GM12878 (cell line): Measurements from ENCODE around the gene MOK. TPM values are rescaled to one million over a fixed set of nuclear protein-coding genes. Genes with fewer than 3 reads are reported as not detected.

Source experiments
- ATAC-seq: fragments of 200-7000 bp; cut with Tn5 transposase; 3 replicates; pipeline ENCODE4 v1.9.1; 2020; ENCODE audit warnings: mild to moderate bottlenecking, moderate library complexity
- BruUV-seq: library from RNA; stranded (reverse); fragments of 400-500 nt; replicated peaks from 2 replicates; lab custom pipeline; 2021; lab: Mats Ljungman, UMichigan
- CTCF ChIA-PET: fragments of 300-600 bp; sonication (Branson Sonifier 250); formaldehyde crosslinking; extraction: SDS; loops from one replicate; lab custom pipeline; 2021; ENCODE audit warnings: inconsistent platforms; lab: Yijun Ruan, JAX
- POLR2A ChIA-PET: fragments of 350-600 bp; formaldehyde crosslinking; extraction: SDS; loops from one replicate; lab custom pipeline; 2021; ENCODE audit warnings: inconsistent platforms; lab: Charles Lee
- RAD21 ChIA-PET: fragments of 300-600 bp; sonication (Branson Sonifier 250); formaldehyde crosslinking; loops from one replicate; lab custom pipeline; 2023; ENCODE audit warnings: antibody characterized with exemption; ENCODE audit not compliant: unreplicated experiment; lab: Charles Lee
- SMC1A ChIA-PET: fragments of 300-600 bp; sonication (Branson Sonifier 250); formaldehyde crosslinking; loops from one replicate; lab custom pipeline; 2023; ENCODE audit not compliant: unreplicated experiment, uncharacterized antibody; lab: Charles Lee
- DNase-seq: peaks from one replicate; pipeline ENCODE4 v3.0.0-alpha.2; 2011; ENCODE audit warnings: low read depth, low spot score
- FAIRE-seq: peaks from 3 replicates; lab custom pipeline; 2011; peaks lifted over from hg19 to GRCh38; lab: Jason Lieb, UNC
- H2AFZ ChIP-seq: 2 replicates; pipeline ENCODE4 v1.6.0; 2011; ENCODE audit warnings: low read depth, low read length, control low read depth; ENCODE audit not compliant: control insufficient read depth
- H3K27ac ChIP-seq: 2 replicates; pipeline ENCODE4 v1.5.1; 2011; ENCODE audit warnings: control low read depth; ENCODE audit not compliant: control insufficient read depth, insufficient read depth
- H3K27me3 ChIP-seq, 2 experiments: replicated peaks in 1 of 2; 2 replicates each; pipeline versions ENCODE4 v1.6.0 to v1.6.1; 2011; ENCODE audit warnings: low read length in 1 of 2; ENCODE audit not compliant: control insufficient read depth in 2 of 2, insufficient read depth in 2 of 2
- H3K36me3 ChIP-seq, 2 experiments: 2 replicates each; pipeline ENCODE4 v1.5.1; 2011; ENCODE audit warnings: low read length in 1 of 2; ENCODE audit not compliant: control insufficient read depth in 2 of 2, insufficient read depth in 2 of 2
- H3K4me1 ChIP-seq: 2 replicates; pipeline ENCODE4 v1.6.1; 2011; ENCODE audit warnings: mild to moderate bottlenecking, low read length, moderate library complexity, mixed read lengths; ENCODE audit not compliant: control insufficient read depth, insufficient read depth
- H3K4me2 ChIP-seq: 2 replicates; pipeline ENCODE4 v1.6.0; 2011; ENCODE audit warnings: control low read depth; ENCODE audit not compliant: control insufficient read depth, insufficient read depth
- H3K4me3 ChIP-seq: fragments of 200-600 bp; sonication (generic); 2 replicates; pipeline ENCODE4 v1.5.1; 2016
- H3K79me2 ChIP-seq: 2 replicates; pipeline ENCODE4 v1.6.0; 2011; ENCODE audit warnings: low read length; ENCODE audit not compliant: control insufficient read depth, insufficient read depth
- H3K9ac ChIP-seq: 2 replicates; pipeline ENCODE4 v1.8.0; 2011; ENCODE audit warnings: low read length, control low read depth, mixed read lengths; ENCODE audit not compliant: control insufficient read depth, insufficient read depth
- H3K9me3 ChIP-seq: replicated peaks from 3 replicates; pipeline ENCODE4 v1.5.1; 2011; ENCODE audit warnings: mild to moderate bottlenecking, low read length; ENCODE audit not compliant: control insufficient read depth, insufficient read depth
- H4K20me1 ChIP-seq: 2 replicates; pipeline ENCODE4 v1.6.0; 2011; ENCODE audit not compliant: control insufficient read depth, insufficient read depth
- GATAD2B ChIP-seq: fragments of 450-650 bp; conservative IDR thresholded peaks from 2 replicates; pipeline ENCODE4 v1.6.1; 2017; ENCODE audit warnings: low read depth, mild to moderate bottlenecking, moderate library complexity
- KLF5 ChIP-seq: fragments of 450-650 bp; IDR thresholded peaks from 2 replicates; pipeline ENCODE4 v1.6.1; 2014; ENCODE audit warnings: mild to moderate bottlenecking; ENCODE audit not compliant: partially characterized antibody
- MEF2B ChIP-seq: fragments of 450-650 bp; IDR thresholded peaks from 2 replicates; pipeline ENCODE4 v1.6.1; 2018; ENCODE audit warnings: mild to moderate bottlenecking, moderate library complexity; ENCODE audit not compliant: partially characterized antibody, poor library complexity, severe bottlenecking
- MYB ChIP-seq: fragments of 150-350 bp; IDR thresholded peaks from 2 replicates; pipeline ENCODE4 v1.6.1; 2014; ENCODE audit warnings: mild to moderate bottlenecking, low read depth, low read length, borderline replicate concordance
- NR2F1 ChIP-seq: fragments of 450-650 bp; conservative IDR thresholded peaks from 2 replicates; pipeline ENCODE4 v1.6.1; 2017; ENCODE audit warnings: mild to moderate bottlenecking
- POLR2A ChIP-seq: IDR thresholded peaks from 2 replicates; pipeline ENCODE4 v1.6.1; 2011; ENCODE audit warnings: low read depth, mild to moderate bottlenecking, low read length
- SMAD5 ChIP-seq: IDR thresholded peaks from 2 replicates; pipeline ENCODE4 v1.6.1; 2016; ENCODE audit warnings: antibody characterized with exemption, low read depth
- SREBF1 ChIP-seq: IDR thresholded peaks from 2 replicates; pipeline ENCODE4 v1.6.1; 2012; ENCODE audit warnings: mild to moderate bottlenecking, low read length
- WGBS: methylation state at CpG from one replicate; pipeline ENCODE4 v1.1.6; 2016; ENCODE audit warnings: low lambda C conversion rate; ENCODE audit not compliant: insufficient replicate concordance, insufficient coverage; ENCODE audit errors: missing lambda C conversion rate; 5-methylcytosine and 5-hydroxymethylcytosine counted together
- in situ Hi-C: fragments of 300-500 bp; cut with MboI; formaldehyde crosslinking; loops from 9 replicates; pipeline ENCODE4 v1.14.3; 2018; ENCODE audit warnings: mixed read lengths
- intact Hi-C: fragments of 100-400 bp; cut with micrococcal nuclease; formaldehyde crosslinking; loops from one replicate; pipeline ENCODE4 v1.14.2; 2022; ENCODE audit not compliant: unreplicated experiment
- polyA plus RNA-seq, 11 experiments: library from polyadenylated mRNA; depleted of rRNA in 4 of 11; unstranded in 6 of 11; stranded (reverse) in 5 of 11; fragments of >200 nt; fragmentation: Nextera tagmentation in 4 of 11; fragmentation: Illumina TruSeq in 1 of 11; extraction: Ambion mirVana in 4 of 11; extraction: Trizol in 1 of 11; gene quantifications; 1 replicate in 1 of 11; 2 replicates in 10 of 11; pipeline versions ENCODE4 v1.2.1 to v1.2.3, GENCODE V29; 2011 to 2016; ENCODE audit warnings: inconsistent platforms in 2 of 11, missing spikeins in 2 of 11, low read depth in 1 of 11
- total RNA-seq, 4 experiments: library from RNA; depleted of rRNA in 3 of 4; stranded (reverse); fragments of >200 nt in 3 of 4; fragmentation: Illumina TruSeq in 1 of 4; extraction: Trizol in 1 of 4; gene quantifications; 2 replicates each; pipeline versions ENCODE4 v1.2.1 to v1.2.3, GENCODE V29; 2013 to 2021
- TF ChIP-seq, protein P1 (sequence below): fragments of 450-650 bp; formaldehyde crosslinking; IDR thresholded peaks from 2 replicates; pipeline ENCODE4 v1.5.0; 2022; ENCODE audit warnings: mild to moderate bottlenecking, missing genetic modification characterization
- TF ChIP-seq, protein P2 (sequence below): fragments of 450-650 bp; IDR thresholded peaks from 2 replicates; pipeline ENCODE4 v1.6.1; 2016; ENCODE audit warnings: mild to moderate bottlenecking

MOK gene
- total and polyA plus RNA-seq, 10 of the 15 experiments (the other 5 are each of a cell fraction or from before 2014, with no cell fraction given), result 0.10 to 3.0 (median 1.4) TPM

DNA sequence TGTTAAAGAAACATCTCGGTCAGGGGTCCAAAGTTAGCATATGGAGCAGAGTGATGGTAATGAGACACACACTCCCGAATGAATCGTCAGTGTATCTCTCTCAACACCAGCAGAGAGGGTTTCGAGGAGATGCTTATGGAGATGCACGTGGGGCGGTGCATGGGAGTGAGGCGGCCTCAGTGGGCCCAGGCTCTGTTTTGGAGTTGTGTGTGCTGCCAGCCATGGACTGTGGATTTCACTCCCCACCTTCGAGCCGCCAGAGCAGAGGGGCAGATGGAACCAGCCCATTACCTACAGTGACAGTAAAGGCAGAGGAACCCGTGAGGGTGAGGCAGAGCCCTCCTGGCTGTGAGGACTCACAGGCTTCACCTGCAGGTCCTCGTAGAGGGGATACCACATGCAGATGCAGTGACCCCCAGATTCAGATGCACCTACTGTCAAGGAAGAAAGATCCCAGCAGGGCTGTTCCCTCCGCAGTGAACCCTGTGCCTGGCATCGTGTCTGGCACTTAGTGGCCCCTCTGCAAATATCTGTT, 97.1 kb downstream of the MOK start (continued):
- TF ChIP-seq NR2F1 (no peak), GATAD2B (no peak), POLR2A (no peak)
- TF ChIP-seq, protein P1, sequence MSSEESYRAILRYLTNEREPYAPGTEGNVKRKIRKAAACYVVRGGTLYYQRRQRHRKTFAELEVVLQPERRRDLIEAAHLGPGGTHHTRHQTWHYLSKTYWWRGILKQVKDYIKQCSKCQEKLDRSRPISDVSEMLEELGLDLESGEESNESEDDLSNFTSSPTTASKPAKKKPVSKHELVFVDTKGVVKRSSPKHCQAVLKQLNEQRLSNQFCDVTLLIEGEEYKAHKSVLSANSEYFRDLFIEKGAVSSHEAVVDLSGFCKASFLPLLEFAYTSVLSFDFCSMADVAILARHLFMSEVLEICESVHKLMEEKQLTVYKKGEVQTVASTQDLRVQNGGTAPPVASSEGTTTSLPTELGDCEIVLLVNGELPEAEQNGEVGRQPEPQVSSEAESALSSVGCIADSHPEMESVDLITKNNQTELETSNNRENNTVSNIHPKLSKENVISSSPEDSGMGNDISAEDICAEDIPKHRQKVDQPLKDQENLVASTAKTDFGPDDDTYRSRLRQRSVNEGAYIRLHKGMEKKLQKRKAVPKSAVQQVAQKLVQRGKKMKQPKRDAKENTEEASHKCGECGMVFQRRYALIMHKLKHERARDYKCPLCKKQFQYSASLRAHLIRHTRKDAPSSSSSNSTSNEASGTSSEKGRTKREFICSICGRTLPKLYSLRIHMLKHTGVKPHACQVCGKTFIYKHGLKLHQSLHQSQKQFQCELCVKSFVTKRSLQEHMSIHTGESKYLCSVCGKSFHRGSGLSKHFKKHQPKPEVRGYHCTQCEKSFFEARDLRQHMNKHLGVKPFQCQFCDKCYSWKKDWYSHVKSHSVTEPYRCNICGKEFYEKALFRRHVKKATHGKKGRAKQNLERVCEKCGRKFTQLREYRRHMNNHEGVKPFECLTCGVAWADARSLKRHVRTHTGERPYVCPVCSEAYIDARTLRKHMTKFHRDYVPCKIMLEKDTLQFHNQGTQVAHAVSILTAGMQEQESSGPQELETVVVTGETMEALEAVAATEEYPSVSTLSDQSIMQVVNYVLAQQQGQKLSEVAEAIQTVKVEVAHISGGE, result no peak

DNA sequence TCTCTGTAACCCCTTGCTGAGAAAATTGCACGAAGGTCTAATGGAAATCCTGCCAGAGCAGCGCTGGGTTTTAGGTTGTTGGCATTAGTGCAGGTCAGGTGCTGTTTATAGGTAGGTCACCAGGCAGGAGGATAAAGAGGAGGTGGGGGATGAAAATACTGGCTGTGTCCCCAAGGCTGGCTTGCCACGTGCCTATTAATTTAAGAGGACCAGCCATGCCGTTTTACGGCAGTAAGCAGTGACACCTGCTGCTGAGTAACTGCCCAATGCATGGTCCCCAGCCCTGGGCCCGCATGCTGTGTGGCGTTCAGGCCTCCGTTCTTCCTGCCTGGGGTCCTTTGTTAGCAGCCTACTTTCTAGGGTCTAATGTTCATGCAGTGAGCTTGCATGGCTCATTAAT, 98.0 kb downstream of the MOK start:
- Histone ChIP-seq H3K79me2 (peaks cover 2% of the 10 kb centered on the region; the same call in 1 of the 2 replicates), H3K4me1 (peaks cover 9% of the 10 kb centered on the region), H3K4me3 (no peak overlapping the region), H3K4me2 (no peak overlapping the region), H3K9ac (no peak overlapping the region), H3K27ac (no peak overlapping the region), H3K36me3 (peaks cover 20 to 24% of the 10 kb centered on the region in 2 experiments), H4K20me1 (no peaks in the 10 kb centered on the region; the same call in 1 of the 2 replicates), H3K27me3 (no peaks in the 10 kb centered on the region), H3K9me3 (no peaks in the 10 kb centered on the region), H2AFZ (no peak overlapping the region)
- in situ Hi-C loops (no loop called here), intact Hi-C loops (no loop called here)
- 100% methylated on average over 8 of the region's 8 CpGs for whole genome bisulfite sequencing
- no peak for TF ChIP-seq MYB
- TF ChIP-seq MEF2B, result no peak
- TF ChIP-seq SREBF1, result no peak
- TF ChIP-seq, protein P2, sequence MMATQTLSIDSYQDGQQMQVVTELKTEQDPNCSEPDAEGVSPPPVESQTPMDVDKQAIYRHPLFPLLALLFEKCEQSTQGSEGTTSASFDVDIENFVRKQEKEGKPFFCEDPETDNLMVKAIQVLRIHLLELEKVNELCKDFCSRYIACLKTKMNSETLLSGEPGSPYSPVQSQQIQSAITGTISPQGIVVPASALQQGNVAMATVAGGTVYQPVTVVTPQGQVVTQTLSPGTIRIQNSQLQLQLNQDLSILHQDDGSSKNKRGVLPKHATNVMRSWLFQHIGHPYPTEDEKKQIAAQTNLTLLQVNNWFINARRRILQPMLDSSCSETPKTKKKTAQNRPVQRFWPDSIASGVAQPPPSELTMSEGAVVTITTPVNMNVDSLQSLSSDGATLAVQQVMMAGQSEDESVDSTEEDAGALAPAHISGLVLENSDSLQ, result no peak
- no peak for TF ChIP-seq KLF5
- no peak for TF ChIP-seq SMAD5
- DNase-seq, result no peak
- ATAC-seq, result no peak
- POLR2A ChIA-PET, result no interaction called here
- SMC1A ChIA-PET, result no interaction called here
- no TSS peak for BruUV-seq
- FAIRE-seq, result no peak
- RAD21 ChIA-PET, result no interaction called here
- CTCF ChIA-PET, result no interaction called here
